ENCODE measurements around the gene GRK7.

GRCh38 chr3:141724186-141724585, 39.0 kb upstream of the GRK7 start:
- TF ChIP-seq CTCF (IDR thresholded peaks at IDR 0.05; ENCODE audit: low read length) = no peak
- TF ChIP-seq EZH2 (IDR thresholded peaks at IDR 0.05; ENCODE audit: borderline replicate concordance, low read length) = no peak

All from OCI-LY1 (cell line).